Pancreas (tissue), 10 donors: ENCODE results near the gene IKBKE. TPM values are rescaled to one million over a fixed set of nuclear protein-coding genes. Genes with fewer than 3 reads are reported as not detected.

ENCODE experiments used
- ATAC-seq, 4 donors: fragments of 200-7000 bp; cut with Tn5 transposase; one replicate each; pipeline versions ENCODE4 v1.8.0 to v1.9.1; 2020; ENCODE audit warnings: mild to moderate bottlenecking in 4 of 4, moderate library complexity in 4 of 4
- DNase-seq, 6 donors: peaks; one replicate each; pipeline ENCODE4 v3.0.0-alpha.2; 2020
- FAIRE-seq: peaks from 2 replicates; lab custom pipeline; 2012; peaks lifted over from hg19 to GRCh38; lab: Jason Lieb, UNC
- H3K27ac ChIP-seq, 4 donors: fragments of 200-600 bp; sonication (generic); 1 replicate in 3 of 4; 2 replicates in 1 of 4; pipeline versions ENCODE4 v1.5.0 to v1.8.0; 2020
- H3K27me3 ChIP-seq, 4 donors: fragments of 200-600 bp; one replicate each; pipeline ENCODE4 v1.8.0; 2021
- H3K36me3 ChIP-seq, 3 donors: fragments of 200-600 bp; sonication (generic) in 1 of 3; one replicate each; pipeline versions ENCODE4 v1.5.0 to v1.8.0; 2020 to 2021
- H3K4me1 ChIP-seq, 3 donors: fragments of 200-600 bp; one replicate each; pipeline ENCODE4 v1.8.0; 2021
- H3K4me3 ChIP-seq, 4 donors: fragments of 200-600 bp; sonication (generic) in 2 of 4; one replicate each; pipeline versions ENCODE4 v1.5.0 to v1.8.0; 2020 to 2021
- H3K9me3 ChIP-seq, 4 donors: fragments of 200-600 bp; one replicate each; pipeline ENCODE4 v1.8.0; 2021
- WGBS, 2 donors: extraction: QIAGEN DNeasy Blood & Tissue Kit; methylation state at CpG; one replicate each; pipeline ENCODE4 v1.1.7; 2013; 5-methylcytosine and 5-hydroxymethylcytosine counted together
- intact Hi-C, 3 donors: fragments of 100-400 bp; cut with DNase I; formaldehyde crosslinking; loops; one replicate each; pipeline versions ENCODE4 v1.11.1 to v1.14.2; 2022
- polyA plus RNA-seq, 2 donors: library from polyadenylated mRNA; stranded (reverse); fragments of 200-250 nt; gene quantifications; one replicate each; pipeline ENCODE4 v1.2.3, GENCODE V29; 2013
- total RNA-seq, 6 donors: library from RNA; stranded (reverse); fragmentation: NEBNext Ultra II Directional in 4 of 6; extraction: Animal tissue kit (Norgen Biotek cat#: 25700) in 4 of 6; gene quantifications; one replicate each; pipeline versions ENCODE4 v1.2.1 to v1.2.4, GENCODE V29; 2021 to 2023
- TF ChIP-seq, protein P1 (sequence below), 4 donors: fragments of 200-600 bp; sonication (generic) in 3 of 4; IDR thresholded peaks; one replicate each; pipeline versions ENCODE4 v1.5.0 to v1.8.0; 2021; ENCODE audit warnings: antibody characterized with exemption in 4 of 4
- donor health status: healthy with polysubstance abuse.
- donor health status: DM: no; HTN: no; CAD: no; lungs with moderate emphysema.
- donor health status: DM: no; HTN: no; CAD: no.
- donor health status: control.
- donor health status: control.
- donor health status: Bipolar disorder and iron deficiency.
- donor health status: DM: yes; HTN: yes; CAD: no.
- donor health status: DM: no; HTN: no; CAD: no.
- donor health status: DM: no; HTN: no; CAD: no.
- donor health status: DM: yes; HTN: yes; CAD: no.

The IKBKE gene
- total and polyA plus RNA-seq, 8 donors, result 1.8 to 9.9 (median 3.4) TPM

DNA sequence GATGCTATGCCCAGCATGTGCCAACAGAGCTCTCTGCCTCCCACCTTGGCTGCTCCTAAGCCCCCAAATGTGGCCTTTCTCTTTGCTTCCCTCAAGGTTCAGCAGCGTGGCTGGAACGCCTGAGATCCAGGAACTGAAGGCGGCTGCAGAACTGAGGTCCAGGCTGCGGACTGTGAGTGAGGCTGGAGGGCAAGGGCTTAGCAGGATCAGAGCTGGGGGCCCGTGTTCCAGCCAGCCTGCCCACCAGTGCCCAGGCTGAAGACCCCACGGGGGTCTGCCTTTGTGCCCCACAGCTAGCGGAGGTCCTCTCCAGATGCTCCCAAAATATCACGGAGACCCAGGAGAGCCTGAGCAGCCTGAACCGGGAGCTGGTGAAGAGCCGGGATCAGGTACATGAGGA lies 14.6 kb downstream of the IKBKE start:
- Histone ChIP-seq H3K4me3 (no peak overlapping the region), H3K27ac (no peak overlapping the region), H3K4me1 (no peaks in the 10 kb centered on the region), H3K27me3 (no peaks in the 10 kb centered on the region), H3K36me3 (no peaks in the 10 kb centered on the region), H3K9me3 (no peaks in the 10 kb centered on the region)
- FAIRE-seq (no peak), ATAC-seq (no peak), DNase-seq (no peak)
- WGBS, 2 donors, result 86% methylated on average over 10 of the region's 10 CpGs
- intact Hi-C loops, result loop anchor here (5.0 to 10.0 kb wide), 4 partner anchors 97 to 430 kb away; no protein-coding TSS in a partner anchor
- TF ChIP-seq, protein P1, sequence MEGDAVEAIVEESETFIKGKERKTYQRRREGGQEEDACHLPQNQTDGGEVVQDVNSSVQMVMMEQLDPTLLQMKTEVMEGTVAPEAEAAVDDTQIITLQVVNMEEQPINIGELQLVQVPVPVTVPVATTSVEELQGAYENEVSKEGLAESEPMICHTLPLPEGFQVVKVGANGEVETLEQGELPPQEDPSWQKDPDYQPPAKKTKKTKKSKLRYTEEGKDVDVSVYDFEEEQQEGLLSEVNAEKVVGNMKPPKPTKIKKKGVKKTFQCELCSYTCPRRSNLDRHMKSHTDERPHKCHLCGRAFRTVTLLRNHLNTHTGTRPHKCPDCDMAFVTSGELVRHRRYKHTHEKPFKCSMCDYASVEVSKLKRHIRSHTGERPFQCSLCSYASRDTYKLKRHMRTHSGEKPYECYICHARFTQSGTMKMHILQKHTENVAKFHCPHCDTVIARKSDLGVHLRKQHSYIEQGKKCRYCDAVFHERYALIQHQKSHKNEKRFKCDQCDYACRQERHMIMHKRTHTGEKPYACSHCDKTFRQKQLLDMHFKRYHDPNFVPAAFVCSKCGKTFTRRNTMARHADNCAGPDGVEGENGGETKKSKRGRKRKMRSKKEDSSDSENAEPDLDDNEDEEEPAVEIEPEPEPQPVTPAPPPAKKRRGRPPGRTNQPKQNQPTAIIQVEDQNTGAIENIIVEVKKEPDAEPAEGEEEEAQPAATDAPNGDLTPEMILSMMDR (IDR thresholded peaks at IDR 0.05), result no peak

DNA sequence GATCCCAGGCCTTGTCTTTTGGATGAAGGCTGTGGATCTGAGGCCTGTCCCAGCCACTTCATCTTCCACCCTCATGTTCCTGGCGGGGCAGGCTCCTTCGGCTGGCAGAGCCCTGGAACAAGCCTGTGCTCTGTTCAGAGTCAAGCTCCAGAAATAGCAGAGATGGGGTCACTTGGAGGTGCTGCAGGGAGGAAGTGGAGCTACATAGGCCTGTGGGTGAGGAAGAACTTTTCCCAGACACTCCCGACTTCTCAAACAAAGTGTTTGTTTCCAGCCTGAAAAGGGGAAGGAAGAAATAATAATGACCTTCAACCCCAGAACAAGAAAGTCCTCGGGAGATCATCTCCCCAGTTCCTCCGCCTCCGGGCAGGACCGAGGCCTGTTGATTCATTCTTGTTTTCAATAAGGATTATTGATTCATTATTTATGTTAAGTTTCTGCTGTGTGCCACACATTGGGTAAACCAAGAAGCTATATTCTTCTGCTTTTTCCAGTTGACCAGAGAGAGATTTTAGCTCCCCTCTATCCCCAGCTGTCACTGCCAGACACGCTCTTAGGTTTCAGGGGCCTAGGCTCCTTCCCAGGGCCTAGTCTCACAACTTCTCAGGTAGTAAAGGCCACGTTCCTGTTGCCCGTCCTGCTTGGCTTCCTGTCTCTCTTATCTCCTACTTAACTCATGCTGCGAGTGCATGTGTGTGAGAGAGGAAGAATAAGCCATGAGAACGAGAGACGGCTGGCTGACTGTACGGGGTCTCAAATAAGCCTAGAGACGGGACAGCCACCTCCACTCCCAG lies 16.9 kb downstream of the IKBKE start:
- DNase-seq (no peak), FAIRE-seq (no peak), ATAC-seq (no peak)
- TF ChIP-seq, protein P1 (IDR thresholded peaks at IDR 0.05), result no peak
- H3K27me3 ChIP-seq, result no peaks in the 10 kb centered on the region
- 73% methylated on average over 15 of the region's 15 CpGs for WGBS, 2 donors
- H3K4me1 ChIP-seq, result no peaks in the 10 kb centered on the region
- H3K4me3 ChIP-seq, result no peak overlapping the region
- H3K9me3 ChIP-seq, result no peaks in the 10 kb centered on the region
- no peak overlapping the region for H3K27ac ChIP-seq
- intact Hi-C loops, result loop anchor here (5.0 to 10.0 kb wide), 4 partner anchors 95 to 428 kb away; no protein-coding TSS in a partner anchor
- H3K36me3 ChIP-seq, result no peaks in the 10 kb centered on the region

DNA sequence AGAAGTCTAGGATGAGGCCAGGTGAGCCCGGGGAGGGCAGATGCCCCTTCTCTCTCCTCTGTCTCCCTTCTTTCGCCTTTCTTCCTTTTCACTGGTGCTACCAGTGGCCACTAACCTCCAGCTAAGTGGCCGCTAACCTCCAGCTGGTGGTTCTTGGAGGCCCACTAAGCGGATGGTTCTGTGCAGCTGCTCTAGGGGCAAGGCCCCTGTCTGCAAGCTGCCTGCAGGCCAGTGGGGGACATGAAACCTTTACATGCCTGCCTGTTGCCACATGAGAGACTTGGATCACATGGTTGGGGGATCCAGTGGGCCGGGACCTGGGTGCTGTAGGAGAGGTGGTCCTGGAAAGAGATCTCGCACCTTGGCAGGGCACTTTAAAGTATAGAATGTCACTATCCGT lies 17.7 kb downstream of the IKBKE start:
- ATAC-seq (no peak), FAIRE-seq (no peak), DNase-seq (no peak)
- H3K4me3 ChIP-seq, result no peak overlapping the region
- H3K27ac ChIP-seq, result no peak overlapping the region
- no peaks in the 10 kb centered on the region for H3K9me3 ChIP-seq
- TF ChIP-seq, protein P1 (IDR thresholded peaks at IDR 0.05), result no peak
- 87 to 88% methylated on average over 7 of the region's 7 CpGs for WGBS, 2 donors
- H3K36me3 ChIP-seq, result no peaks in the 10 kb centered on the region
- no peaks in the 10 kb centered on the region for H3K4me1 ChIP-seq
- intact Hi-C loops, result loop anchor here (5.0 to 10.0 kb wide), 4 partner anchors 94 to 427 kb away; no protein-coding TSS in a partner anchor
- no peaks in the 10 kb centered on the region for H3K27me3 ChIP-seq

DNA sequence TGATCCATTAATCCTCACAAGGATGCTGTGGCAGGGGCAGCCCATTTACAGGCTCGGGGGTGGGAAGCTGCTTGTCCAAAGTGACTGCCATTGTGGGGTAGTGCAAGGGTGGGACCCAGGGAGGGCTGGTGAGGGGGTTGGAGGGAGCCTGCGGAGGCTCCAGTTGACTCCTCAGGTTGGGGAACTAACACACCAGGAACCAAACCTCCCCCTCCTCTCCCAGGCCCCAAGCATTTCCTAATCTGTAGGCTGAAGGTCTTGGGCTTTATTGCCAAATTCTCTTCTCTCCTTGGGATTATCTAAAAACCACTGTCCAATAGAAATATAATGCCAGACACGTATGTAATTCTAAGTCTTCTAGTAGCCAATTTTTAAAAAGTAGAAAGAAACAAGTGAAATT lies 18.2 kb downstream of the IKBKE start:
- ATAC-seq, result no peak
- Histone ChIP-seq H3K27ac (no peak overlapping the region), H3K36me3 (no peaks in the 10 kb centered on the region), H3K27me3 (no peaks in the 10 kb centered on the region), H3K4me1 (no peaks in the 10 kb centered on the region), H3K4me3 (no peak overlapping the region), H3K9me3 (no peaks in the 10 kb centered on the region)
- 78 to 87% methylated on average over 3 of the region's 3 CpGs for WGBS, 2 donors
- DNase-seq, result no peak
- TF ChIP-seq, protein P1 (IDR thresholded peaks at IDR 0.05), result no peak
- intact Hi-C loops, result loop anchor here (5.0 to 10.0 kb wide), 4 partner anchors 94 to 426 kb away; no protein-coding TSS in a partner anchor
- no peak for FAIRE-seq
